AG09309 (cell line): Measurements from ENCODE around the gene FMNL1.

Source experiments
- DNase-seq: peaks from one replicate; pipeline ENCODE4 v3.0.0-alpha.2; 2010; ENCODE audit warnings: low read depth
- H3K4me3 ChIP-seq: 2 replicates; pipeline ENCODE4 v1.5.1; 2011; ENCODE audit warnings: mild to moderate bottlenecking, low read depth, low read length, moderate library complexity; ENCODE audit not compliant: control insufficient read depth
- TF ChIP-seq, protein P1 (sequence below): IDR thresholded peaks from 2 replicates; pipeline ENCODE4 v1.5.1; 2011; ENCODE audit warnings: mild to moderate bottlenecking, low read depth, low read length, inconsistent platforms; ENCODE audit not compliant: insufficient read depth, control insufficient read depth; ENCODE audit errors: missing control alignments

Gene FMNL1

DNA sequence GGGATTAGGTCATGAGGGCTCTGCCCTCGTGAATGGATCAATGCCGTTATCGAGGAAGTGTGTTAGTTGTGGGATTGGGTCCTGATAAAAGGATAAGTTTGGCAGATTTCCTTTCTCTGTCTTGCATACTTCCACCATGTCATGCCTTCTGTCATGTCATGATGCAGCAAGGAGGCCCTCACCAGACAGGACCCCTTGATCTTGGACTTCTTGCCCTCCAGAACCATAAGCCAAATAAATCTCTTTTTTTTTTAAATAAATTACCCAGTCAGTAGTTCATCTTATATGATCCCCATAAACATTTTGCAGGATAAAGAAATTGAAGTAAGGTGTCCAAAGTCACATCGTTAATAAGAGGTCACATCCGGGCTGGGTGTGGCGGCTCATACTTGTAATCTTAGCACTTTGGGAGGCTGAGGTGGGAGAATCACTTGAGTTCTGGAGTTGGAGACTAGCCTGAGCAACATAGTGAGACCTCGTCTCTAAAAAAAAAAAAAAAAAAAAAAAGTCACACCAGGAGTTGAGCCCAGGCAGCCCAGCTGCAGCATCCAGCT lies 34.8 kb upstream of the FMNL1 start:
- no peak for DNase-seq
- H3K4me3 ChIP-seq, result no peak overlapping the region
- TF ChIP-seq, protein P1, sequence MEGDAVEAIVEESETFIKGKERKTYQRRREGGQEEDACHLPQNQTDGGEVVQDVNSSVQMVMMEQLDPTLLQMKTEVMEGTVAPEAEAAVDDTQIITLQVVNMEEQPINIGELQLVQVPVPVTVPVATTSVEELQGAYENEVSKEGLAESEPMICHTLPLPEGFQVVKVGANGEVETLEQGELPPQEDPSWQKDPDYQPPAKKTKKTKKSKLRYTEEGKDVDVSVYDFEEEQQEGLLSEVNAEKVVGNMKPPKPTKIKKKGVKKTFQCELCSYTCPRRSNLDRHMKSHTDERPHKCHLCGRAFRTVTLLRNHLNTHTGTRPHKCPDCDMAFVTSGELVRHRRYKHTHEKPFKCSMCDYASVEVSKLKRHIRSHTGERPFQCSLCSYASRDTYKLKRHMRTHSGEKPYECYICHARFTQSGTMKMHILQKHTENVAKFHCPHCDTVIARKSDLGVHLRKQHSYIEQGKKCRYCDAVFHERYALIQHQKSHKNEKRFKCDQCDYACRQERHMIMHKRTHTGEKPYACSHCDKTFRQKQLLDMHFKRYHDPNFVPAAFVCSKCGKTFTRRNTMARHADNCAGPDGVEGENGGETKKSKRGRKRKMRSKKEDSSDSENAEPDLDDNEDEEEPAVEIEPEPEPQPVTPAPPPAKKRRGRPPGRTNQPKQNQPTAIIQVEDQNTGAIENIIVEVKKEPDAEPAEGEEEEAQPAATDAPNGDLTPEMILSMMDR, result no peak

DNA sequence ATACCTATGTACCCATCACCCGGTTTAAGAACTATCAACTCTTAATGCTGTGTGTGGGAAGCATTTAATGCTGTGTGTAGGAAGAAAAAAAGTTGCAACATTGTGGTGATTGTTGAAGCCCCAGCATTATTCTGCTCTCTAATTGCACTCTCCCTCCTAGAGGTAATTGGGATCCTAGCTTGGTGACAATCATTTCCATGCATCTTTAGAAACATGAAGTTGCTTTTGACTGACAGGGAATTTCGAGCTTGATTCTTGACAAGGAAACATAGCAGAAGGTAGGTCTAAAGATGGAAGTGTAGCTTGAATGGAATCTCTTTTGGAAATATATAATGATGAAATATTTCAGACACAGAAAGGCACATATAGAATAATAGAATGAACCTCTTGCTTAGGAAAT lies 32.7 kb upstream of the FMNL1 start:
- DNase-seq, result no peak
- TF ChIP-seq, protein P1, result no peak
- H3K4me3 ChIP-seq, result no peak overlapping the region

DNA sequence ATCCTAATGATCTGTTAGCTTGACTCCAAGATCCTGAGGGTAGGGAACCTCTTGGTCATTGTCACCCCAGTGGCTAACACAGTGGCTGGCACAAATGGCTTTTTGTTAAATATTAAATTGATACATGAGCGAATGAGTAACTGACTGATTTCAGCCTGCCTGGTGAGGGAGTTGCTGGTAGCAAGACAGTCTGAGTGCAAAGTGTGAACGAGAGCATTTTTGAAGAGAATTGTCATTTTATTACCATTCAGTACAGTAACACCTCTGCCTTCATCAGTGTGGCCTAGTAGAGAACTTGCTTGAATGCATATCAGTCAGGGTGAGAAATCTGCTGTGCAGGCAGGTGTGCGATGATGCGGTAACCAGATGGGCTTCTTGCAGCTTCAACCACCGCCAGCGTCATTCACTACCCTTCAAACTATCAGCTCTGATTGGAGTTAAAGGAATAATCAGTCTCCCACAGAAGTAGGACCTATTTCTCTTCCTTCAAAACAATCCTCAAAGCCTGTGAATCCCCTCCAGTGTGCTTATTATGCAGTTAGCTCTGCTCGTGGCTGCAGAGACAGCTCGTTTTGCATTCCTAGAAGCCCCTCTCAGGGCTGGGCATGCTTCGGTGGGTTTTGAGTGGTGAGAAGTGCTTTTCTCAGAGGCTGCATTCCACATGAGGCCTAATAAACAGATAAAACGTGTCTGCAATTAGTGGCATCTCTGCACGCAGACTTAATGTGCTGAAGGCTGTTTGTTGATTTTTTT lies 31.0 kb upstream of the FMNL1 start:
- no peak for DNase-seq
- TF ChIP-seq, protein P1, result no peak
- H3K4me3 ChIP-seq, result no peak overlapping the region

DNA sequence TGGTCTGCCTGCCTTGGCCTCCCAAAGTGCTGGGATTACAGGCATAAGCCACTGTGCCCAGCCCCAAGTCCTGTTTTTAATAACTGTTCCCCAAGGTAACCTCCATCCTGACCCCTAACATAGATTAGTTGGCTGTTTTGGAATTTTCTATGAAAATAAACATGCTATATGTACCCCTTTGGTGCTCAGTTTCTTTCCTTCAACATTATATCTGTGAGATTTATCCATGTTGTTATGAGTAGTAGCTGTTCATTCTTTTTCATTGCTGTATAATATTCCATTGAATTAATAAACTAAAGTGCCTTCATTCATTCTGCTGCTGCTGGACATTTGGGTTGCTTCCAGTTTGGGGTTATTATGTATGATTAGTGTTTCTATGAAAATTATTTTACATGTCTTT lies 26.3 kb upstream of the FMNL1 start:
- no peak overlapping the region for H3K4me3 ChIP-seq
- TF ChIP-seq, protein P1, result no peak

DNA sequence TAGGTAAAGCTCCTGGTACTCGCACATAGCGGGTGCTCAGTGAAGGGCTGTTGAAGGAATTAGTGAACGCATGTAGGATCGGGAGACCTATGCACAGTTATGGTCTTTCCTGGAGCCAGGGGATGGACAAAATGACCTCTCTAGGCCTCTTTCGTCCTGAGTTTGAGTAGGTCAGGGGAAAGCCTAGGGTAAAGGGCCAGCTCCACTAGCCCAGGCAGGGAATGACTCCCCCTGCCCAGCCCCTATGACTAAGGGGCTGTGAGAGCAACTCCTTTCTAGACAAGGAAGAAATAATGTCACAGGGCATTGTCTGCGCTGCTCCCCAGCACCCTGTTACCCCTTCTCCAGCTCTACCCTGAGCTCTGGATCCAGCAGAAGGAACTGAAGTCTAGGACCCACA lies 24.6 kb upstream of the FMNL1 start:
- TF ChIP-seq, protein P1, result no peak
- H3K4me3 ChIP-seq, result no peak overlapping the region
- no peak for DNase-seq

More for the DNA sequence above, 26.3 kb upstream of the FMNL1 start:
- no peak for DNase-seq

DNA sequence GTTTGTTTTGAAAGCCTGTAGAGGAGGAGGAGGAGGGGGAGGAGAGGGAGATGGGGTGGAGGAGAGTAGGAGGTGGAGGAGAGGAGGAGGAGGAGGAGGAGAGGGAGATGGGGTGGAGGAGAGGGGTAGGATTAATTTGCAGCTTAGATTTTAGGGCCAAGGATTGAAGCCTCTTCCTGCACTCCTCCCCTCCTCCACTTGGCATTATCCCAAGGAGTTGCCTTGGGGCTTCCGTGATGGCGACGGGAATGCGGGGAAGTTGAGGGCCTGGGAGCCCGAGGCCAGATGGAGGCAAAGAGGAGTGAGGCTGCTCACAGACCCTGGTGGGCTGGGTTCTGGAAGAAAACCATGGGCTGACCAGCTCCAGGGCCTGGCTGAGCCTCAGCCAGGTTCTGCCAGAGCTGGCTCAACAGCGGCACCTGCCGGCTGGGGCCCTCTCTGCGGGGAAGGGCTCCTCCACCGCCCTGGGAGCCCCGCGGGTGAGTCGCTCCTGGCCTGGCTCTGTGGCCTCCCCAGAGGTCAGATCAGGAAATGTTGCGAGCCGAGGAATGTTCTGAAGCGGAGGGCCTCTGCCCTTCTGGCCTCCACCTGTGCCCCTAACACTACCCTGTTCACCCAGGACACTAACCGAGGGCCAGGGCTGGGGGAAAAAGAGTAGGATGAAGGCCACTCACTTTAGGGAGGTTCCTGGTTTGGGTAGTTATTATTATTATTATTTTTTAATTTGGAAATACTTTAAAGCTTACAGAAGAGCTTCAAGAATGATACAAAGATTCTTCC lies 23.9 kb upstream of the FMNL1 start:
- no peak overlapping the region for H3K4me3 ChIP-seq
- DNase-seq, result peak; percentile 35
- TF ChIP-seq, protein P1, result peak; percentile 99
